Measurements from ENCODE around the gene NDUFS8.
A peak's percentile ranks its signal among the peaks of the same experiment; 100 is the strongest.
"Not testable (repeated sequence)": the region's sequence is repeated elsewhere in the genome, so short reads cannot be mapped to it uniquely, and the experiment has no call there.

Gene NDUFS8

GRCh38 chr11:68030318-68031143, at the start of gene NDUFS8:
TSS of gene NDUFS8 (plus strand) at chr11:68030681. CDS start at chr11:68032152, 1,471 bp downstream.
- DNase-seq: peak; percentile 99

GRCh38 chr11:67981226-67981625, 49.3 kb upstream of the NDUFS8 start:
- DNase-seq: not testable (repeated sequence)

- DNase-seq: not testable (repeated sequence)
These were observed 48.1 kb upstream of the NDUFS8 start for GRCh38 chr11:67982255-67982857.

GRCh38 chr11:67983951-67984350, 46.5 kb upstream of the NDUFS8 start:
- no peak for DNase-seq

GRCh38 chr11:67985302-67985701, 45.2 kb upstream of the NDUFS8 start:
- not testable (repeated sequence) for DNase-seq

GRCh38 chr11:67990546-67991346, 39.7 kb upstream of the NDUFS8 start:
- DNase-seq: not testable (repeated sequence)

GRCh38 chr11:67991347-67992121, 38.9 kb upstream of the NDUFS8 start:
- DNase-seq: not testable (repeated sequence)

GRCh38 chr11:67993821-67994220, 36.7 kb upstream of the NDUFS8 start:
- DNase-seq: peak; percentile 69

- not testable (repeated sequence) for DNase-seq
These were observed 36.1 kb upstream of the NDUFS8 start for GRCh38 chr11:67994387-67994786.

GRCh38 chr11:67995129-67995528, 35.4 kb upstream of the NDUFS8 start:
- DNase-seq: not testable (repeated sequence)

GRCh38 chr11:67995579-67995978, 34.9 kb upstream of the NDUFS8 start:
- not testable (repeated sequence) for DNase-seq

- no peak for DNase-seq
These were observed 34.4 kb upstream of the NDUFS8 start for GRCh38 chr11:67996051-67996450.

GRCh38 chr11:67996622-67997474, 33.6 kb upstream of the NDUFS8 start:
- peak; percentile 22 for DNase-seq

- no peak for DNase-seq
These were observed 33.0 kb upstream of the NDUFS8 start for GRCh38 chr11:67997475-67997921.

- peak; percentile 42 for DNase-seq
These were observed 32.1 kb upstream of the NDUFS8 start for GRCh38 chr11:67998150-67999045.

- no peak for DNase-seq
These were observed 31.3 kb upstream of the NDUFS8 start for GRCh38 chr11:67999201-67999629.

- DNase-seq: no peak
These were observed 30.8 kb upstream of the NDUFS8 start for GRCh38 chr11:67999704-68000103.

GRCh38 chr11:68002575-68002937, 27.9 kb upstream of the NDUFS8 start:
- DNase-seq: no peak

- peak; percentile 78 for DNase-seq
These were observed 27.3 kb upstream of the NDUFS8 start for GRCh38 chr11:68002938-68003845.
